Stimulated activated memory B cell treated with anti-CD40 and anti-IgM and Interleukin-4, amounts not matched to agents 10 μg/mL and 1 μg/mL and 100 μg/mL, for 72 hours (primary cell): ENCODE data around the gene SLC11A1.

Source experiments
- ATAC-seq: fragments of 150-1000 bp; cut with Tn5 transposase; 2 replicates; pipeline ENCODE4 v1.10.0; 2021
- H3K27ac Mint-ChIP-seq: one replicate; pipeline ENCODE4 v1.8.0; 2022; ENCODE audit warnings: mild to moderate bottlenecking, mixed read lengths
- H3K27me3 Mint-ChIP-seq: one replicate; pipeline ENCODE4 v1.8.0; 2022; ENCODE audit warnings: mixed read lengths
- H3K36me3 Mint-ChIP-seq: one replicate; pipeline ENCODE4 v1.8.0; 2022; ENCODE audit warnings: mixed read lengths
- H3K4me1 Mint-ChIP-seq: one replicate; pipeline ENCODE4 v1.8.0; 2022; ENCODE audit warnings: mixed read lengths
- H3K4me3 Mint-ChIP-seq: one replicate; pipeline ENCODE4 v1.8.0; 2022; ENCODE audit warnings: mild to moderate bottlenecking, moderate library complexity, mixed read lengths
- H3K9me3 Mint-ChIP-seq: one replicate; pipeline ENCODE4 v1.8.0; 2022; ENCODE audit warnings: mixed read lengths

SLC11A1 gene

DNA sequence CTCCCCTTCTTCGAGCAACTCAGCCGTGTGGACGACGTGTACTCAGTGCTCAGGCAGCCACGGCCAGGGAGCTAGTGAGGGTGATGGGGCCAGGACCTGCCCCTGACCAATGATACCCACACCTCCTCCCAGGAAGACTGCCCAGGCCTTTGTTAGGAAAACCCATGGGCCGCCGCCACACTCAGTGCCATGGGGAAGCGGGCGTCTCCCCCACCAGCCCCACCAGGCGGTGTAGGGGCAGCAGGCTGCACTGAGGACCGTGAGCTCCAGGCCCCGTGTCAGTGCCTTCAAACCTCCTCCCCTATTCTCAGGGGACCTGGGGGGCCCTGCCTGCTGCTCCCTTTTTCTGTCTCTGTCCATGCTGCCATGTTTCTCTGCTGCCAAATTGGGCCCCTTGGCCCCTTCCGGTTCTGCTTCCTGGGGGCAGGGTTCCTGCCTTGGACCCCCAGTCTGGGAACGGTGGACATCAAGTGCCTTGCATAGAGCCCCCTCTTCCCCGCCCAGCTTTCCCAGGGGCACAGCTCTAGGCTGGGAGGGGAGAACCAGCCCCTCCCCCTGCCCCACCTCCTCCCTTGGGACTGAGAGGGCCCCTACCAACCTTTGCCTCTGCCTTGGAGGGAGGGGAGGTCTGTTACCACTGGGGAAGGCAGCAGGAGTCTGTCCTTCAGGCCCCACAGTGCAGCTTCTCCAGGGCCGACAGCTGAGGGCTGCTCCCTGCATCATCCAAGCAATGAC lies 22.4 kb downstream of the SLC11A1 start:
- ATAC-seq = no peak
- no peak overlapping the region for H3K4me3 Mint-ChIP-seq
- H3K4me1 Mint-ChIP-seq = peaks cover 70% of the 10 kb centered on the region

DNA sequence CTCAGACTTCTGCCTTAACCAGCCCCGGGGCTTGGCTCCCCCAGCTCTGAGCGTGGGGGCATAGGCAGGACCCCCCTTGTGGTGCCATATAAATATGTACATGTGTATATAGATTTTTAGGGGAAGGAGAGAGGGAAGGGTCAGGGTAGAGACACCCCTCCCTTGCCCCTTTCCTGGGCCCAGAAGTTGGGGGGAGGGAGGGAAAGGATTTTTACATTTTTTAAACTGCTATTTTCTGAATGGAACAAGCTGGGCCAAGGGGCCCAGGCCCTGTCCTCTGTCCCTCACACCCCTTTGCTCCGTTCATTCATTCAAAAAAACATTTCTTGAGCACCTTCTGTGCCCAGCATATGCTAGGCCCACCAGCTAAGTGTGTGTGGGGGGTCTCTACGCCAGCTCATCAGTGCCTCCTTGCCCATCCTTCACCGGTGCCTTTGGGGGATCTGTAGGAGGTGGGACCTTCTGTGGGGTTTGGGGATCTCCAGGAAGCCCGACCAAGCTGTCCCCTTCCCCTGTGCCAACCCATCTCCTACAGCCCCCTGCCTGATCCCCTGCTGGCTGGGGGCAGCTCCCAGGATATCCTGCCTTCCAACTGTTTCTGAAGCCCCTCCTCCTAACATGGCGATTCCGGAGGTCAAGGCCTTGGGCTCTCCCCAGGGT lies 23.1 kb downstream of the SLC11A1 start:
- H3K27me3 Mint-ChIP-seq = no peaks in the 10 kb centered on the region
- peak overlapping the region; percentile 80 for H3K27ac Mint-ChIP-seq
- H3K4me1 Mint-ChIP-seq = peaks cover 70% of the 10 kb centered on the region
- H3K4me3 Mint-ChIP-seq = peak overlapping the region; percentile 79
- no peaks in the 10 kb centered on the region for H3K9me3 Mint-ChIP-seq
- no peak for ATAC-seq
- peaks cover 39% of the 10 kb centered on the region for H3K36me3 Mint-ChIP-seq

More for the DNA sequence above, 22.4 kb downstream of the SLC11A1 start:
- Mint-ChIP-seq H3K27ac (peak overlapping the region; percentile 80), H3K27me3 (no peaks in the 10 kb centered on the region), H3K36me3 (peaks cover 39% of the 10 kb centered on the region), H3K9me3 (no peaks in the 10 kb centered on the region)

DNA sequence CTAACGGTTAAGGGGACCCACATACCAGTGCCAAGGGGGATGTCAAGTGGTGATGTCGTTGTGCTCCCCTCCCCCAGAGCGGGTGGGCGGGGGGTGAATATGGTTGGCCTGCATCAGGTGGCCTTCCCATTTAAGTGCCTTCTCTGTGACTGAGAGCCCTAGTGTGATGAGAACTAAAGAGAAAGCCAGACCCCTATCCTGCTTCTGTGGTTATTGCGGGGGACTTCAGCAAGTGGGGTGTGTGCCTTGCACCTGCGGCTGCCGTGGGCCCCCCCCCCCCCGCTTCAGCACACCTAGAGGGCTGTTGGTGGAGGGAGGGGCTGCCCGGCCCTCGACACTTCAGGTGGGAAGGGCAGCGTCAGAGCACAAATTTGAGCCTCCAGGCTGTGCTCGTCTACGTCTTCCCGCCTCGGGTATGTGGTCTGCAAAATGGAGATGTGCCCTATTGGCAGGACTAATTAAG lies 23.7 kb downstream of the SLC11A1 start:
- Mint-ChIP-seq H3K36me3 (peaks cover 39% of the 10 kb centered on the region), H3K27ac (peak overlapping the region; percentile 80), H3K9me3 (no peaks in the 10 kb centered on the region), H3K4me3 (peak overlapping the region; percentile 79), H3K4me1 (peaks cover 70% of the 10 kb centered on the region), H3K27me3 (no peaks in the 10 kb centered on the region)
- ATAC-seq = no peak

DNA sequence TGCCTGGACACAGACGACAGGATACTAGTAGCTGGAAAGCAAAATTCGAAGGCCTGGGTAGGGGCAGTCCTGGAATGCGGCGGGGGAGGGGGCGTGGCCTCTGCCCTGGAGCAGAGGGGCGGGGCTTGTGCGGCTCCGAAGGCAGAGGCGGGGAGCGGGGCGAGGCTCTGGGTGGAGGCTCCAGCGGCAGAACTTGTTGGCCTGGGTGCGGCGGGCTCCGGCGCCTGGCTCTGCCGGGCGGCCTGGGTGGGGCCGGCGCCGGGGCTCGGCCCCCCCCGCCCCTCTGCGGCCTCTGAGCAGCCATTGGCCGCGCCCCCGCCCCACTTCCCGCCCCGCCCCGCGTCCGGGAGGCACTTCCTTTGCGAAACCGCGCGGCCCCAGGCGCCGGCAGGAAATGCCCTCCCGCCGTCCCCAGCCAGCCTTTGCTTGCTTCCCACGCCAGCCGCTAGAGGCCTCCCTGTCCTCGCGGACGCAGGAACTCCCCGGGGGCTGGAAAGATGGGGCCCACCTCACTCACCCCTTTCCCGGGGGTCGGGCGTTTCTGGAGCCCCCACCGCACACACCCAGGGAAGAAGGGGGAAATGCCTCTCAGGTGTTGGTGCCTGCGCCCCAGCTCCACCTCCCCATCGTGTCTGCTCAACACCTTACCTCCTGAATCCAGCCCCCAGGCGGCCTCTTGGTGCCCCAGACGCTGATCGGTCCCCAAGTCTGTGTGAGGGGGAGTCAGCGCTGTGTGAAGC lies 24.3 kb downstream of the SLC11A1 start:
- H3K4me3 Mint-ChIP-seq = peak overlapping the region; percentile 79
- H3K4me1 Mint-ChIP-seq = peaks cover 64% of the 10 kb centered on the region
- no peaks in the 10 kb centered on the region for H3K9me3 Mint-ChIP-seq
- H3K27me3 Mint-ChIP-seq = no peaks in the 10 kb centered on the region
- peak overlapping the region; percentile 80 for H3K27ac Mint-ChIP-seq
- peaks cover 39% of the 10 kb centered on the region for H3K36me3 Mint-ChIP-seq
- peak; percentile 91 for ATAC-seq

DNA sequence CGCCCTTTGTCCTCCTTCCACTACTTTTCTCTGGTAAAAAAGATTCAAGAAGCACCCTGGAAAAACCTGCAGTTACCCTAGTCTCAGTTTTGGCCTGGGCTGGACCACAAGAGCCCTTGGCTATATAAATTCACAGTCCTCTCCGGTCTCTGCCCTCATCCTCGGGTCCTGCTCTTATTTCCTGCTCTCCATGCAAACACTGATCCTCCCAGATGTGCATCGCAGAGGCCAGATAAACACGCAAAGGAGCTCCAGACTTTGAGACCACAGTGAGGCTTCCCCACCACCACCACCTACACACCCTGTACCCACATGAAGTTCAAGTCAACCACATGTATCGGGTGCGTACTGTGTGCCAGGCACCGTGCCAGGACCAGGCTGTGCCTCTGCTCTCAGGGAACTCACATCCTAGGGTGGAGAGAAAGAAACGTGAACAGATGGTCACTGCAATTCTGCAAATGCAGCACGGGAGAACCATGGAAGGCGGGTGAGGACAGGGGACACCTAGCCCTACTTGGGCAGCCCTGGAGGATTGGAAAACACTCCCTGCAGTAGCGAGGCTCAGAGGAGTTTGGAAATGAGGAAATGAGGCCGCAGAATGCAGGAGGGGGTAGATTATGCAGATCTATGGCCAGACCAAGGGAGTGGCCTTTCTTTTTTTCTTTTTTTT lies 25.0 kb downstream of the SLC11A1 start:
- Mint-ChIP-seq H3K27ac (peak overlapping the region; percentile 80), H3K4me1 (peaks cover 57% of the 10 kb centered on the region), H3K36me3 (peaks cover 33% of the 10 kb centered on the region), H3K4me3 (peak overlapping the region; percentile 77), H3K27me3 (no peaks in the 10 kb centered on the region), H3K9me3 (no peaks in the 10 kb centered on the region)
- ATAC-seq = peak; percentile 37

DNA sequence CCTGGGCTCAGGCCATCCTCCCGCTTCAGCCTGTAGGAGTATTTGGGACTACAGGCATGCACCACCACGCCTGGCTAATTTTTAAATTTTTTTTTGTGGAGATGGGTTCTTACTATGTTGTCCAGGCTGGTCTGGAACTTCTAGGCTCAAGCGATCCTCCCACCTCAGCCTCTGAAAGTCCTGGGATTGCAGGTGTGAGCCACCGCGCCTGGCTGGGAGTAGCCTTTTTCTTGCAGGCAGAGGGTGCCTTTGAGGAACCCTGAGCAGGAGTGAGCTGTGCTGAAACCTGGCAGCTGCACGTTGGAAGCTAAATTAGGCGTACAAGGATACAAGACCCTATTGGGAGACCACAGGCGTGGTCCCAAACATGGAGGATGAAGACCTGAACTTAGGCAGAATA lies 25.6 kb downstream of the SLC11A1 start:
- Mint-ChIP-seq H3K36me3 (peaks cover 27% of the 10 kb centered on the region), H3K27ac (peak overlapping the region; percentile 80), H3K9me3 (no peaks in the 10 kb centered on the region), H3K27me3 (no peaks in the 10 kb centered on the region), H3K4me3 (no peak overlapping the region), H3K4me1 (peaks cover 51% of the 10 kb centered on the region)
- ATAC-seq = no peak

DNA sequence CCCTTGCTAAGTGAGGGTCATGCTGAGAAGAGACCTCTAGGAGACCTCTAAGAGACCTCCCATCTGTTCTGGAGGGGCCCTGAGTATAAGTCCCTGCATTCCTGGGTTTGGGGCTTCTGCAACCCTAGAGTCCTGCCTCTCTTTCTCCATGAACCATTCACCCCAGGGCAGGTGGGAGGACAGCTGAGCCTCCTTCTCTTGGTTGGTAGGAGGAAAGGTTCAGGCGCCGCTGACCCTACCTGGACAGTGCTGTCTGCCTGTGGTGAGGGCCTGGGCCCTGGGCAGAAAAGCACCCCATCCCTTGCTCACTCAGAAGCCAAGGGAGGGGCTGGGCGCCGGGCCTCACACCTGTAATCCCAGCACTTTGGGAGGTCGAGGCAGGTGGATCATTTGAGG lies 36.2 kb downstream of the SLC11A1 start:
- Mint-ChIP-seq H3K27me3 (peaks cover 12% of the 10 kb centered on the region), H3K9me3 (no peaks in the 10 kb centered on the region), H3K4me1 (no peaks in the 10 kb centered on the region), H3K36me3 (no peaks in the 10 kb centered on the region), H3K27ac (no peak overlapping the region), H3K4me3 (no peak overlapping the region)
- no peak for ATAC-seq

DNA sequence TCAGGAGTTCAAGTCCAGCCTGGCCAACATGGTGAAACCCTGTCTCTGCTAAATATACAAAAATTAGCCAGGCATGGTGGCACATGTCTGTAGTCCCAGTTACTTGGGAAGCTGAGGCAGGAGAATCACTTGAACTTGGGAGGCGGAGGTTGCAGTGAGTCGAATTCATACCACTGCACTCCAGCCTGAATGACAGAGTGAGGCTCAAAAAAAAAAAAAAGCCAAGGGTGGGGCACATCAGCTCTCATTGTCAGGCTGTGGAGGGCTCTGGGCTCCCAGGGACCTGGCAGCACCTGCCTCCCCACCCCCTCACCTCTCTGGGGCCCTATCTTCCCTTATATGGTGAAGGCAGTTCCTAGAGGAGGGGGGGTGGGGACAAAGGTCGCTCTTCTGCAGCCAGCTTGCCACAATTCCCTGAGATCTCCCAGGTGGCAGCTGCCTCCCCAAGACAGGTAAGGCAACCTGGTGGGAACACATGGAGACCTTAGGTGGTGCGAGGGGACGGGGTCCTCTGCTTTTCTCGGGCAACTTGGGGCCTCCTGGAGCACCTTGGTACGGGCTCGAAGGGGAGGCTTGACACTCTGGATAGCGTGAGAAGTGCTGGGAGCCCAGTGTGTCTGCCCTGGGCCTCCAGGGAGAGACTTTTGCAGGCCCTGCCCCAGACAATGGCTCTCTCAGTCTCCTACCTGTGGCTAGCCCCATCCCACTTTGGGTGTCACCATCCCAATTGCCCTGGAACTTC lies 36.8 kb downstream of the SLC11A1 start, which contains the start of gene VIL1:
VIL1 (plus strand) TSS at position 407 of the 742 bp plus-strand sequence. CDS start 4,656 bp downstream, outside the sequence.
- no peak within 1 kb of the TSS for H3K4me3 Mint-ChIP-seq
- no peak for ATAC-seq
- H3K27me3 Mint-ChIP-seq = peaks cover 12% of the 10 kb centered on the region
- H3K4me1 Mint-ChIP-seq = no peaks in the 10 kb centered on the region
- no peaks in the 10 kb centered on the region for H3K9me3 Mint-ChIP-seq
- H3K36me3 Mint-ChIP-seq = no peaks in the 10 kb centered on the region
- H3K27ac Mint-ChIP-seq = no peak within 1 kb of the TSS

DNA sequence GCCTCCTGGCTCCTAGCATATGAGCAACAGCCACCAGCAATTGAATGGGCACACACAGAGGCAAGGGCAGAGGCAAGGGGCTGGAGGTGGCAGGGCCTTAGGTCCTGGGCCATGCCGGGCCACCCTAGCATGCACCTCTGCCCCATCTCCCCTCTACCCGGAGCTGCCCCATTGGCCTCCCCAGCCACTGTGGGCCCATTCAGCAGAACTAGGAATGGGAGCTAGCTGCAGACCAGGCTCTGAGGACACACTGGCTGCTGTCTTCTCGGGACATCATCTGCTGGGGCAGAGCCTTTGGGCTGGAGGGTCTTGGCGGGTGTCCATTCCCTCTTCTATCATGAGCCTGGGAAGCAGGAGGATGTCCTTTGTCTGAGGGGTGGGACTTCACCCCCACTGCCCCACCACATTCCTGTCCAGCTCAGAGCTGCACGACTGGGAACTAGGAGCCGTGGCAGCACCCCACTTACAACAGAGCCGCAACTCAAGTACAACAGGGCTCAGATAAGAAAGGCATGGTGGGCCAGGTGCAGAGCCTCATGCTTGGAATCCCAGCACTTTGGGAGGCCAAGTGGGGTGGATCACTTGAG lies 37.6 kb downstream of the SLC11A1 start:
- Mint-ChIP-seq H3K27me3 (peaks cover 12% of the 10 kb centered on the region), H3K9me3 (no peaks in the 10 kb centered on the region), H3K27ac (no peak overlapping the region), H3K4me3 (no peak overlapping the region), H3K36me3 (no peaks in the 10 kb centered on the region), H3K4me1 (no peaks in the 10 kb centered on the region)
- no peak for ATAC-seq

DNA sequence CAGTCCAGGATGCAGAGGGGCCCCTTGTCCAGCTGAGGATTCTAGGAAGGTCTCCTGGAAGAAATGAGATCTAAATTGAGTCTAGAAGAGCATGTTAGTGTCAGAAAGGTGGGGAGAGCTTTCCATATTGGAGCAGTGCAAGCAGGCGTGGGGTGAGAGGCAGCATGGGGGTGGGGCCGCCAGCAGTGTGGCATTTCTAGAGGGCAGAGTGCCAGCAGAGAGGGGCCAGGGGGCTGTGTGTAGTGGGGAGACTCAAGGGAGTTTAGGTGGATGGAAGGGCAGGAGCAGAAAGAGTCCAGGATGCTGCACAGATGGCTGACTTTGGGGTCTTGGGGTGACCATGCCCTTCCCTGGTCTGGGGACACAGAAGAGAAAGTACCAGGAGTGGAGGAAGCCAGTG lies 39.0 kb downstream of the SLC11A1 start:
- Mint-ChIP-seq H3K27ac (no peak overlapping the region), H3K36me3 (no peaks in the 10 kb centered on the region), H3K27me3 (peaks cover 12% of the 10 kb centered on the region), H3K4me1 (no peaks in the 10 kb centered on the region), H3K9me3 (no peaks in the 10 kb centered on the region), H3K4me3 (no peak overlapping the region)
- no peak for ATAC-seq

DNA sequence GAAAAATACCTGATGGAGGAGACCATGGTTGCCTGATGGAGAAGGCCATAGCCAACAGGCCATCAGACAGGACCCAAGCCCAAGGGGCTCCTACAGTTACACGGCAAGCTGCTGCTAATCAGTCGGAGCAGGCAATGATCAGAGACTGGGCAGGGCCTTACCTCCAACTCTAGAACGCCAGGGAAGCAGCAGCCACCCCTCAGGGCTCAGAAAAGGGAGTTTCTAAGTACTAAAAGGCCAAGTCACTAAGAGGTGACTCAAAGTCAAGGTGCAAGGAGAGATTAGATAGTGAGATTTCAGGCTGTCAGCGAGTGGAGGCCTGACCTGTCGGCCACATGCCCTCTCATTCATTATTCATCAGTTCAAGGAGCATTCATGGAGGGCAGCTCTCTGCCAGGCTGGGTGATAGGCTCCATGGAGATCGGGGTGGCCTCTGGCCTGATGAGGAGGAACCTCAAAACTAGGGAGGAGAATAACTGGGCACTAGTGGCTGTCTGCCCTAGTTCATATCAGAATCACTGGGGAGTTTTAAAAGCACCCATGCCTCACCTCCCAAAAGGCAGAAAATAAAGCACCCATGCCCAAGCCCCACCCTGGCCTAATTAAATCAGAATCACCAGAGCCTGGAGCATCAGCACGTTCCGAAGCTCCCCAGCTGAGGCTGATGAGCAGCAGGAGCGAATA lies 40.5 kb downstream of the SLC11A1 start:
- Mint-ChIP-seq H3K4me3 (no peak overlapping the region), H3K4me1 (no peaks in the 10 kb centered on the region), H3K9me3 (no peaks in the 10 kb centered on the region), H3K27me3 (peaks cover 14% of the 10 kb centered on the region), H3K27ac (no peak overlapping the region), H3K36me3 (no peaks in the 10 kb centered on the region)
- ATAC-seq = no peak

DNA sequence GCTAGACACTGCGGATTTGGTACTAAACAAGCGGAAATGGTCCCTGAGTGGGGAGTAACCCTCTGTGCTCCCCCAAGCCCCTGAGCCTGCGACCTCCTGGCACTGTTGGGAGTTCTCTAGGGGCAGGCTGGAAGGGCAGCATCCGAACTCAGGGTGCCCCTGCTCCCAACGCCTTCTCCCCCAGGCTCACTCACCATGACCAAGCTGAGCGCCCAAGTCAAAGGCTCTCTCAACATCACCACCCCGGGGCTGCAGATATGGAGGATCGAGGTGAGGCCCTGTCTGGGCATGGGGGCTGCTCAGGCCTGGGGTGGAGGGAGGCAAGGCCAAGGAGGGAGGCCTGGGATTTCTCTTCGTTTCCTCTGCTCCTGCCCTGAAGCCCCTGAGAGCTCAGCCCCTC lies 41.5 kb downstream of the SLC11A1 start:
- no peak for ATAC-seq
- Mint-ChIP-seq H3K27me3 (peaks cover 18% of the 10 kb centered on the region), H3K9me3 (no peaks in the 10 kb centered on the region), H3K4me1 (no peaks in the 10 kb centered on the region), H3K27ac (no peak overlapping the region), H3K36me3 (no peaks in the 10 kb centered on the region), H3K4me3 (no peak overlapping the region)

DNA sequence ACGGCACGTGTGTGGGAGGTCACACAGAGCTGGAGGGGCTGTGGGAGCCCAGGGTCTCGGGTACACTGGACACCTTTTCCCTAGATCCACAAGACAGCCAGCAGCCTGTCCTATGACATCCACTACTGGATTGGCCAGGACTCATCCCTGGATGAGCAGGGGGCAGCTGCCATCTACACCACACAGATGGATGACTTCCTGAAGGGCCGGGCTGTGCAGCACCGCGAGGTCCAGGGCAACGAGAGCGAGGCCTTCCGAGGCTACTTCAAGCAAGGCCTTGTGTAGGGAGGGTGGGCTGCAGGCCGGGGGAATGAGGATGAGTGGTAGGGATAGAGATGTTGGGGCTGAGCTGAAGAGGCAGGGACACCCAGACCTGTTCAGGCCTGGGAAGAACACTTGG lies 43.5 kb downstream of the SLC11A1 start:
- H3K9me3 Mint-ChIP-seq = no peaks in the 10 kb centered on the region
- no peak for ATAC-seq

DNA sequence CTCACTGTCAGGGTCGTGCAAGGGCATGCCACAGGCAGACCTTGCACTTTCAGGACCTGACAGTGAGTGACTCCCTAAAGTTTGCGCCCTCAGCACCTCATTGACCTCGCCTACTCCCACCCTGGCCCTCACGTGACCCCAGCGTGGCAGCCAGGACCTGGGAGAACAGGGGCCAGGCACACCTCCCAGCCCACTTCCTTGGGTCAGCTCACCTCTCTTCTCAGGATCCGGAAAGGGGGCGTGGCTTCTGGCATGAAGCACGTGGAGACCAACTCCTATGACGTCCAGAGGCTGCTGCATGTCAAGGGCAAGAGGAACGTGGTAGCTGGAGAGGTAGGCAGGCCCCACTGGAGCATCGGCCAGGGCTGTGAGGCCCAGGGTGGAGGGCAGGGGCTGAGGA lies 45.7 kb downstream of the SLC11A1 start:
- H3K27me3 Mint-ChIP-seq = peaks cover 30% of the 10 kb centered on the region
- ATAC-seq = no peak
- no peaks in the 10 kb centered on the region for H3K4me1 Mint-ChIP-seq
- no peaks in the 10 kb centered on the region for H3K9me3 Mint-ChIP-seq
- no peaks in the 10 kb centered on the region for H3K36me3 Mint-ChIP-seq
- no peak overlapping the region for H3K4me3 Mint-ChIP-seq
- H3K27ac Mint-ChIP-seq = no peak overlapping the region

More for the DNA sequence above, 43.5 kb downstream of the SLC11A1 start:
- Mint-ChIP-seq H3K27ac (no peak overlapping the region), H3K36me3 (no peaks in the 10 kb centered on the region), H3K4me3 (no peak overlapping the region), H3K27me3 (peaks cover 36% of the 10 kb centered on the region), H3K4me1 (no peaks in the 10 kb centered on the region)
